ENCODE data around the gene KRTAP10-11.

Gene KRTAP10-11

GRCh38 chr21:44639331-44639655, 6.9 kb upstream of the KRTAP10-11 start:
- TF ChIP-seq EZH2phosphoT487 (IDR thresholded peaks at IDR 0.05; ENCODE audit: low read length) = no peak
- no peak for DNase-seq
- no peak overlapping the region for H3K9ac ChIP-seq (ENCODE audit: low read length)

GRCh38 chr21:44640761-44641160, 5.5 kb upstream of the KRTAP10-11 start:
- Histone ChIP-seq H3F3A (ENCODE audit: insufficient read depth, low read length) (no peaks in the 10 kb centered on the region), H3K9me2 (replicated peaks; ENCODE audit: insufficient read depth, low read length) (no peaks in the 10 kb centered on the region), H3K9me3 (replicated peaks; ENCODE audit: insufficient read depth, low read length) (no peaks in the 10 kb centered on the region; the same call in 1 of the 2 replicates), H2AFZ (ENCODE audit: low read length) (no peak overlapping the region), H3K9ac (ENCODE audit: low read length) (no peak overlapping the region), H4K20me1 (ENCODE audit: insufficient read depth, low read length) (no peaks in the 10 kb centered on the region), H3K4me1 (ENCODE audit: low read length) (no peaks in the 10 kb centered on the region), H3K27ac (ENCODE audit: low read length) (no peak overlapping the region), H3K79me2 (ENCODE audit: low read length) (no peaks in the 10 kb centered on the region), H3K4me2 (ENCODE audit: low read depth, low read length) (no peak overlapping the region), H3K36me3 (replicated peaks; ENCODE audit: insufficient read depth, low read length) (no peaks in the 10 kb centered on the region), H3K27me3 (replicated peaks; ENCODE audit: insufficient read depth, low read length) (peaks cover 80% of the 10 kb centered on the region), H3K4me3 (ENCODE audit: low read length) (no peak overlapping the region)
- TF ChIP-seq CTCF (IDR thresholded peaks at IDR 0.05; ENCODE audit: low read length) (no peak), EZH2 (optimal IDR thresholded peaks at IDR 0.05; ENCODE audit: low read depth, low read length) (no peak), EZH2phosphoT487 (IDR thresholded peaks at IDR 0.05; ENCODE audit: low read length) (no peak)
- no peak for DNase-seq

More at GRCh38 chr21:44639331-44639655, 6.9 kb upstream of the KRTAP10-11 start:
- H2AFZ ChIP-seq (ENCODE audit: low read length) = no peak overlapping the region
- no peaks in the 10 kb centered on the region for H3K9me3 ChIP-seq (replicated peaks; ENCODE audit: insufficient read depth, low read length)
- no peaks in the 10 kb centered on the region for H4K20me1 ChIP-seq (ENCODE audit: insufficient read depth, low read length)
- peaks cover 79% of the 10 kb centered on the region for H3K27me3 ChIP-seq (replicated peaks; ENCODE audit: insufficient read depth, low read length)
- H3K36me3 ChIP-seq (replicated peaks; ENCODE audit: insufficient read depth, low read length) = no peaks in the 10 kb centered on the region
- H3K9me2 ChIP-seq (replicated peaks; ENCODE audit: insufficient read depth, low read length) = no peaks in the 10 kb centered on the region
- H3F3A ChIP-seq (ENCODE audit: insufficient read depth, low read length) = no peaks in the 10 kb centered on the region
- no peak overlapping the region for H3K4me2 ChIP-seq (ENCODE audit: low read depth, low read length)
- no peaks in the 10 kb centered on the region for H3K4me1 ChIP-seq (ENCODE audit: low read length)
- no peak overlapping the region for H3K27ac ChIP-seq (ENCODE audit: low read length)
- H3K4me3 ChIP-seq (ENCODE audit: low read length) = no peak overlapping the region
- H3K79me2 ChIP-seq (ENCODE audit: low read length) = no peaks in the 10 kb centered on the region

DNA sequence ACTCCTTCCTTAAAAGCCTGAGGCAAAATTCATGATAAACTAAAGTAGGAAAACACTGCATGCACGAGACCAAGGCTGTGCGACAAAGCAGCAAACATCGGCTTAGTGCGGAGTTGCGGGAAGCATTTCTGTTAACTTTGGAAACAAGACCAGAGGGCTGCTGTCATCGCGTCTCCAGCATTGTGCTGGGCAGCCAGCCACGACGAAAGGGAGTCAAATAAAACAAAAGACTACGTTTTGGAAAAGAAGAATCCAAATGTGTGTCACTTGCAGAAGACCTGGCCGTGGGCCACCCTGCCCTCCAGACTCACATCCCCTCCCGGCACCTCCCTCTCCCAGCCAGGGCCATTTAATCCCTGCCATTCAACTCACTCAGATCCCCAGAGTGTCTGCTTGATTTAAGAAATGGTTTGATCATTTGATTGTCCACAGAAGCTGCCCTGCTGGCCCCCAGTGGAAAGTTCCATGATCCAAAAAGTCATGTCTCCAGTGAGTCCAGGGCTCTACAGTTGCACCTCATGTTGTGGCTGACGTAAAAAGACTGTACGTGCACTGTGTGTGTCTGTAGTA, 2.4 kb upstream of the KRTAP10-11 start:
- Histone ChIP-seq H2AFZ (ENCODE audit: low read length) (no peak overlapping the region), H3K9ac (ENCODE audit: low read length) (no peak overlapping the region), H3K36me3 (replicated peaks; ENCODE audit: insufficient read depth, low read length) (no peaks in the 10 kb centered on the region), H3K27ac (ENCODE audit: low read length) (no peak overlapping the region), H4K20me1 (ENCODE audit: insufficient read depth, low read length) (no peaks in the 10 kb centered on the region), H3K27me3 (replicated peaks; ENCODE audit: insufficient read depth, low read length) (peaks cover 93% of the 10 kb centered on the region), H3K4me1 (ENCODE audit: low read length) (no peaks in the 10 kb centered on the region), H3K9me2 (replicated peaks; ENCODE audit: insufficient read depth, low read length) (no peaks in the 10 kb centered on the region), H3K9me3 (replicated peaks; ENCODE audit: insufficient read depth, low read length) (no peaks in the 10 kb centered on the region; the same call in 1 of the 2 replicates), H3K79me2 (ENCODE audit: low read length) (no peaks in the 10 kb centered on the region), H3F3A (ENCODE audit: insufficient read depth, low read length) (no peaks in the 10 kb centered on the region), H3K4me3 (ENCODE audit: low read length) (no peak overlapping the region), H3K4me2 (ENCODE audit: low read depth, low read length) (no peak overlapping the region)
- DNase-seq = no peak
- no peak for TF ChIP-seq CTCF (IDR thresholded peaks at IDR 0.05; ENCODE audit: low read length)
- no peak for TF ChIP-seq EZH2phosphoT487 (IDR thresholded peaks at IDR 0.05; ENCODE audit: low read length)
- TF ChIP-seq EZH2 (optimal IDR thresholded peaks at IDR 0.05; ENCODE audit: low read depth, low read length) = no peak

DNA sequence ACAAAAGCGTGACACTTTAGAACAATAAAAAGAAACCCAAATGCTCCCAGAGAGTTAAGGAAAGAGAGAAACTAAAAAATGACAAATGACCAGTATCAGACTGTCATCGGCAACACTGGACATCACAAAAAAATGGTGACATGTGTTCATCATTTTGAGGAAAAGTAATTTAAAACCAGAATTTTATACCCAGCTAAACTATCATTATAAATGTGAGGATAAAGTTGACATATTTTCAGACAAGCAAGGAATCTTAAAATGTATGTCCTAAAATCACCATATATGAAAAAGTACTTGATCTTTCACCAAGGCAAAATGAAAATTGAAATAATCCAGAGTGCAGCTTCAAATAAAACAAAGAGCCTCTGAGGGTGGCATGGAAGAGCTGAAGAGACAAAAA, 1.3 kb upstream of the KRTAP10-11 start:
- H3K9me3 ChIP-seq (replicated peaks; ENCODE audit: insufficient read depth, low read length) = no peaks in the 10 kb centered on the region; the same call in 1 of the 2 replicates
- H3K4me1 ChIP-seq (ENCODE audit: low read length) = no peaks in the 10 kb centered on the region
- H3F3A ChIP-seq (ENCODE audit: insufficient read depth, low read length) = no peaks in the 10 kb centered on the region
- H3K9me2 ChIP-seq (replicated peaks; ENCODE audit: insufficient read depth, low read length) = no peaks in the 10 kb centered on the region
- DNase-seq = no peak
- no peak overlapping the region for H3K9ac ChIP-seq (ENCODE audit: low read length)
- H2AFZ ChIP-seq (ENCODE audit: low read length) = no peak overlapping the region
- peaks cover 95% of the 10 kb centered on the region for H3K27me3 ChIP-seq (replicated peaks; ENCODE audit: insufficient read depth, low read length)
- TF ChIP-seq EZH2phosphoT487 (IDR thresholded peaks at IDR 0.05; ENCODE audit: low read length) (no peak), CTCF (IDR thresholded peaks at IDR 0.05; ENCODE audit: low read length) (no peak)
- no peak overlapping the region for H3K27ac ChIP-seq (ENCODE audit: low read length)
- H3K4me2 ChIP-seq (ENCODE audit: low read depth, low read length) = no peak overlapping the region
- H3K79me2 ChIP-seq (ENCODE audit: low read length) = no peaks in the 10 kb centered on the region
- H3K4me3 ChIP-seq (ENCODE audit: low read length) = no peak overlapping the region
- no peaks in the 10 kb centered on the region for H4K20me1 ChIP-seq (ENCODE audit: insufficient read depth, low read length)
- no peaks in the 10 kb centered on the region for H3K36me3 ChIP-seq (replicated peaks; ENCODE audit: insufficient read depth, low read length)

Measured in MM.1S (cell line).